KMS-11 (cell line): Measurements from ENCODE around the gene KLK7.
"Not testable (repeated sequence)": the region's sequence is repeated elsewhere in the genome, so short reads cannot be mapped to it uniquely, and the experiment has no call there.

ENCODE experiments used
- H2AFZ ChIP-seq: fragments of 200-600 bp; sonication (generic); 2 replicates; pipeline ENCODE4 v1.6.1; 2016; ENCODE audit warnings: antibody characterized with exemption, mixed run types, low read depth
- H3K27ac ChIP-seq: fragments of 200-600 bp; sonication (generic); 2 replicates; pipeline ENCODE4 v1.6.1; 2016; ENCODE audit warnings: mild to moderate bottlenecking, mixed run types
- H3K27me3 ChIP-seq: fragments of 200-600 bp; sonication (generic); 2 replicates; pipeline ENCODE4 v1.6.1; 2017; ENCODE audit warnings: mild to moderate bottlenecking, low read depth, mixed run types, moderate library complexity; ENCODE audit not compliant: insufficient read depth
- H3K36me3 ChIP-seq: fragments of 200-600 bp; sonication (generic); 2 replicates; pipeline ENCODE4 v1.6.1; 2017; ENCODE audit warnings: mild to moderate bottlenecking, mixed run types; ENCODE audit not compliant: insufficient read depth
- H3K4me1 ChIP-seq: fragments of 200-600 bp; sonication (generic); 2 replicates; pipeline ENCODE4 v1.6.1; 2016; ENCODE audit warnings: mild to moderate bottlenecking, low read depth, mixed run types; ENCODE audit not compliant: poor library complexity, severe bottlenecking
- H3K4me2 ChIP-seq: fragments of 200-600 bp; sonication (generic); 2 replicates; pipeline ENCODE4 v1.7.0; 2016; ENCODE audit warnings: mild to moderate bottlenecking, mixed run types
- H3K4me3 ChIP-seq: fragments of 200-600 bp; sonication (generic); IDR thresholded peaks from 2 replicates; pipeline ENCODE4 v1.6.1; 2017; ENCODE audit warnings: low read depth, low read length, mixed read lengths; ENCODE audit not compliant: insufficient read depth
- H3K79me2 ChIP-seq: fragments of 200-600 bp; sonication (generic); 2 replicates; pipeline ENCODE4 v1.6.1; 2016; ENCODE audit warnings: low read depth, mixed run types; ENCODE audit not compliant: insufficient read depth
- H3K9ac ChIP-seq: fragments of 200-600 bp; sonication (generic); 2 replicates; pipeline ENCODE4 v1.6.1; 2016; ENCODE audit warnings: mild to moderate bottlenecking, mixed run types
- H4K20me1 ChIP-seq: fragments of 200-600 bp; sonication (generic); 2 replicates; pipeline ENCODE4 v1.6.1; 2016; ENCODE audit warnings: mild to moderate bottlenecking, mixed run types; ENCODE audit not compliant: insufficient read depth
- TF ChIP-seq, protein P1 (sequence below): fragments of 200-600 bp; sonication (generic); conservative IDR thresholded peaks from 2 replicates; pipeline ENCODE4 v1.6.1; 2017; ENCODE audit warnings: low read depth, mild to moderate bottlenecking, antibody characterized with exemption, low read length, moderate library complexity, mixed read lengths

Gene KLK7

DNA sequence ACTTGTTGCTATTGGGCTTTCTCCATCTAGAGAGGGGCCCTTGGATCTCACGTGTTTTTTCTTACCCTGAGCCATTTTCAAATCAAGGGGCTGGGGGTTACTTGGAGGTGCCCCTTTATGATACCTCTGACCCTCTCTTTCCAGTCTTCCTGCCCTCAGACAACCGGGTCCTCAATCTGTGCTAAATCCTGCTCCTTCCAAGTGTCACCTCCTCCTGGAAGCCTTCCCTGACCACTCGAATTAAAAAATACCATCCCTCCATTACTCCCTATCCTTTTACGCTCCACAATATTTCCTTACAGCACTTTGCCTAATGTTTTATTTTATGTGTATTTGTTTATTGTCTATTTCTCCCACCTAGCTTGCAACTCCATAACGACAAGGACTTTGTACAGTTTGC, 14.3 kb upstream of the KLK7 start:
- no peaks in the 10 kb centered on the region for H4K20me1 ChIP-seq
- no peak overlapping the region for H3K4me3 ChIP-seq
- H3K27me3 ChIP-seq, result peaks cover 2% of the 10 kb centered on the region; the same call in 1 of the 2 replicates
- TF ChIP-seq, protein P1, sequence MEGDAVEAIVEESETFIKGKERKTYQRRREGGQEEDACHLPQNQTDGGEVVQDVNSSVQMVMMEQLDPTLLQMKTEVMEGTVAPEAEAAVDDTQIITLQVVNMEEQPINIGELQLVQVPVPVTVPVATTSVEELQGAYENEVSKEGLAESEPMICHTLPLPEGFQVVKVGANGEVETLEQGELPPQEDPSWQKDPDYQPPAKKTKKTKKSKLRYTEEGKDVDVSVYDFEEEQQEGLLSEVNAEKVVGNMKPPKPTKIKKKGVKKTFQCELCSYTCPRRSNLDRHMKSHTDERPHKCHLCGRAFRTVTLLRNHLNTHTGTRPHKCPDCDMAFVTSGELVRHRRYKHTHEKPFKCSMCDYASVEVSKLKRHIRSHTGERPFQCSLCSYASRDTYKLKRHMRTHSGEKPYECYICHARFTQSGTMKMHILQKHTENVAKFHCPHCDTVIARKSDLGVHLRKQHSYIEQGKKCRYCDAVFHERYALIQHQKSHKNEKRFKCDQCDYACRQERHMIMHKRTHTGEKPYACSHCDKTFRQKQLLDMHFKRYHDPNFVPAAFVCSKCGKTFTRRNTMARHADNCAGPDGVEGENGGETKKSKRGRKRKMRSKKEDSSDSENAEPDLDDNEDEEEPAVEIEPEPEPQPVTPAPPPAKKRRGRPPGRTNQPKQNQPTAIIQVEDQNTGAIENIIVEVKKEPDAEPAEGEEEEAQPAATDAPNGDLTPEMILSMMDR, result no peak
- H3K27ac ChIP-seq, result no peak overlapping the region
- H2AFZ ChIP-seq, result no peak overlapping the region
- H3K79me2 ChIP-seq, result no peaks in the 10 kb centered on the region
- no peaks in the 10 kb centered on the region for H3K36me3 ChIP-seq
- no peak overlapping the region for H3K9ac ChIP-seq
- no peak overlapping the region for H3K4me2 ChIP-seq
- H3K4me1 ChIP-seq, result no peaks in the 10 kb centered on the region

- H3K36me3 ChIP-seq, result no peaks in the 10 kb centered on the region
- no peaks in the 10 kb centered on the region for H3K4me1 ChIP-seq
- H3K4me2 ChIP-seq, result no peak overlapping the region
- H3K27ac ChIP-seq, result no peak overlapping the region
- no peak overlapping the region for H2AFZ ChIP-seq
- H4K20me1 ChIP-seq, result no peaks in the 10 kb centered on the region
- TF ChIP-seq, protein P1, result no peak
- no peak overlapping the region for H3K9ac ChIP-seq
- H3K27me3 ChIP-seq, result peaks cover 2% of the 10 kb centered on the region; the same call in 1 of the 2 replicates
- no peaks in the 10 kb centered on the region for H3K79me2 ChIP-seq
- no peak overlapping the region for H3K4me3 ChIP-seq
Measured at GRCh38 chr19:50994129-50994528, 10.4 kb upstream of the KLK7 start.

DNA sequence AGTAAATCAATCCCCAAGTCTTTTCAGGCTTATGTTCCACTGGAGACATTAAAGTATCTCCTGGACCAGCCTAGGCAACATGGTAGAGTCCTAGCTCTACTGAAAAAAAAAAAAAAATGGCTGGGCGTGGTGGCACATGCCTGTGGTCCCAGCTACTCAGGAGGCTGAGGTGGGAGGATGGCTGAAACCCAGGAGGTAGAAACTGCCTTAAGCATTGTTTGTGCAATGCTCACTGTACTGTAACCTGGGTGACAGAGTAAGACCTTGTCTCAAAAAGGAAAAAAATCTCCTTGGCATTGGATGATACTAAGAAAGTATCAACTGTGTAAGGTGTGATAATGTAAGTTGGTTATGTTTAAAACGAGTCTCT, 8.9 kb upstream of the KLK7 start:
- Histone ChIP-seq H3K4me1 (no peaks in the 10 kb centered on the region), H3K4me2 (no peak overlapping the region), H3K4me3 (no peak overlapping the region), H3K27me3 (peaks cover 2% of the 10 kb centered on the region; the same call in 1 of the 2 replicates), H3K79me2 (no peaks in the 10 kb centered on the region), H3K27ac (no peak overlapping the region), H3K9ac (no peak overlapping the region), H2AFZ (no peak overlapping the region), H4K20me1 (no peaks in the 10 kb centered on the region), H3K36me3 (no peaks in the 10 kb centered on the region)
- TF ChIP-seq, protein P1, result no peak

DNA sequence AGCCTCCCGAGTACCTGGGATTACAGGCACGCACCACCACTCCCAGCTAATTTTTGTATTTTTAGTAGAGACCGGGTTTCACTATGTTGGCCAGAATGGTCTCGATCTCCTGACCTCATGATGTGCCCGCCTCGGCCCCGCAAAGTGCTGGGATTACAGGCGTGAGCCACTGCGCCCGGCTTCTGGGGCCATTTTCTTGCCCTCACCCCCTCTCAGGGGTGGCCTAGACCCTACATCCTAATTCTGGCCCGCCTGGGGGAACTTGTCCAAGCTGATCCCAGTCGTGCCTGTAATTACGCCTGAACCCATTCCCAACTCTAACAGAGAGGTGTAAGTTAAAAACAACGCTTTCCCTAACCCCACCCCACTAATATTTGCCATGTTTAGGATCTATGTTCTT, 699 bp upstream of the KLK7 start:
- not testable (repeated sequence) for H3K4me3 ChIP-seq, H3K27ac ChIP-seq, H3K27me3 ChIP-seq, H2AFZ ChIP-seq, H3K79me2 ChIP-seq, H3K36me3 ChIP-seq, H3K4me1 ChIP-seq, H3K9ac ChIP-seq, H4K20me1 ChIP-seq, H3K4me2 ChIP-seq

DNA sequence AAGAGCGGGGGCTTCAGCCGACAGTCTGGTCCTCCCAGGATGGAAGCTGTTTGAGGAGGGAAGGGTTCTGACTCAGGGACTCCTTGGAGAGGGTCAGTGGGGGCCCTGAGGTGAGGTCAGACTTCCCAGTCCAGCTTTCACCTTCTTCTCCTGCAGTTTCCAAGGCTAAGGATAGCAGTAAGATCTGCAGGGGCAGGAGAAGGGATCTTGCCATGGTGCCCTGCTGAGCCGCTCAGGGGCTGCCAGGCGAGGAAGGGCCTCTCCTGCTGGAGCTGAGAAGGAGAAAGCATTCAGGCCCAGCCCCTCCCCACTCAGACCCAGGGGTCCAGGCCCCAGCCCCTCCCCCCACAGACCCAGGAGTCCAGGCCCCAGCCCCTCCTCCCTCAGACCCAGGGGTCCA, 1.5 kb downstream of the KLK7 start:
- Histone ChIP-seq H3K27me3 (no peaks in the 10 kb centered on the region), H3K4me1 (no peaks in the 10 kb centered on the region), H3K4me2 (no peak overlapping the region), H3K27ac (no peak overlapping the region), H3K4me3 (no peak overlapping the region), H3K9ac (no peak overlapping the region), H3K79me2 (no peaks in the 10 kb centered on the region), H3K36me3 (no peaks in the 10 kb centered on the region), H2AFZ (no peak overlapping the region), H4K20me1 (no peaks in the 10 kb centered on the region)
- TF ChIP-seq, protein P1, result no peak
